Activated CD4-positive, CD25-positive, alpha-beta regulatory T cell treated with anti-CD3 and anti-CD28 coated beads, Interleukin-2, amount 50 U/mL, for 24 hours (primary cell): ENCODE measurements around the gene UAP1L1.
"Not testable (repeated sequence)": the region's sequence is repeated elsewhere in the genome, so short reads cannot be mapped to it uniquely, and the experiment has no call there.

Experiments used
- ATAC-seq, 2 donors: fragments of 150-1000 bp; cut with Tn5 transposase; one replicate each; pipeline ENCODE4 v1.10.0; 2021; ENCODE audit warnings: mild to moderate bottlenecking in 1 of 2, moderate library complexity in 1 of 2

Gene UAP1L1

GRCh38 chr9:137077010-137077747 lies at the start of gene UAP1L1:
Gene UAP1L1 (plus strand): TSS chr9:137077517. CDS start chr9:137077533, 16 bp downstream.
- peak; percentile 69 to 76 for ATAC-seq

- peak; percentile 42 to 62 for ATAC-seq
Measured at GRCh38 chr9:137028263-137029057, 48.9 kb upstream of the UAP1L1 start.

- peak; percentile 36 to 39 for ATAC-seq
Measured at GRCh38 chr9:137029058-137029936, 48.0 kb upstream of the UAP1L1 start.

- no peak for ATAC-seq
Measured at GRCh38 chr9:137030006-137030405, 47.3 kb upstream of the UAP1L1 start.

- ATAC-seq: peak in 1 of 2 donors; percentile 2
Measured at GRCh38 chr9:137030538-137031527, 46.5 kb upstream of the UAP1L1 start.

- ATAC-seq: peak; percentile 5 to 32
Measured at GRCh38 chr9:137031904-137032640, 45.2 kb upstream of the UAP1L1 start, which contains the start of gene FUT7. Gene FUT7 (minus strand): TSS chr9:137032088. CDS start chr9:137031991, 97 bp downstream.

GRCh38 chr9:137032858-137033257 lies 44.5 kb upstream of the UAP1L1 start:
- ATAC-seq: no peak

- not testable (repeated sequence) for ATAC-seq
Measured at GRCh38 chr9:137033481-137033880, 43.8 kb upstream of the UAP1L1 start.

GRCh38 chr9:137034039-137034708 lies 43.1 kb upstream of the UAP1L1 start:
- no peak for ATAC-seq

- peak; percentile 74 to 82 for ATAC-seq
Measured at GRCh38 chr9:137034709-137035506, 42.4 kb upstream of the UAP1L1 start.

GRCh38 chr9:137035507-137035834 lies 41.8 kb upstream of the UAP1L1 start:
- no peak for ATAC-seq

- no peak for ATAC-seq
Measured at GRCh38 chr9:137035937-137036336, 41.4 kb upstream of the UAP1L1 start.

GRCh38 chr9:137037035-137037434 lies 40.3 kb upstream of the UAP1L1 start:
- ATAC-seq: no peak

GRCh38 chr9:137037483-137037882 lies 39.8 kb upstream of the UAP1L1 start:
- no peak for ATAC-seq

- ATAC-seq: no peak
Measured at GRCh38 chr9:137038916-137039315, 38.4 kb upstream of the UAP1L1 start.

GRCh38 chr9:137039611-137040366 lies 37.5 kb upstream of the UAP1L1 start:
- no peak for ATAC-seq

- no peak for ATAC-seq
Measured at GRCh38 chr9:137040568-137040967, 36.7 kb upstream of the UAP1L1 start.

GRCh38 chr9:137041124-137041523 lies 36.2 kb upstream of the UAP1L1 start:
- ATAC-seq: no peak
